Uterus (tissue), 4 donors: Measurements from ENCODE around the gene CIDEB. TPM values are rescaled to one million over a fixed set of nuclear protein-coding genes. Genes with fewer than 3 reads are reported as not detected.

ENCODE experiments used
- DNase-seq, 2 donors: peaks; one replicate each; pipeline ENCODE4 v3.0.0-alpha.2; 2019 to 2020
- H3K27ac ChIP-seq, 2 donors: fragments of 200-600 bp; sonication (generic); 1 replicate in 1 of 2; 2 replicates in 1 of 2; pipeline ENCODE4 v1.5.1; 2016 to 2018
- H3K27me3 ChIP-seq, 2 donors: fragments of 200-600 bp; sonication (generic); one replicate each; pipeline ENCODE4 v1.5.1; 2018 to 2019; ENCODE audit warnings: control low read depth in 1 of 2
- H3K36me3 ChIP-seq, 2 donors: fragments of 200-600 bp; sonication (generic); one replicate each; pipeline ENCODE4 v1.5.1; 2019; ENCODE audit warnings: control low read depth in 1 of 2
- H3K4me1 ChIP-seq, 2 donors: fragments of 200-600 bp; sonication (generic); one replicate each; pipeline ENCODE4 v1.5.1; 2018 to 2019; ENCODE audit warnings: control low read depth in 1 of 2
- H3K4me3 ChIP-seq, 2 donors: fragments of 200-600 bp; sonication (generic); 1 replicate in 1 of 2; 2 replicates in 1 of 2; pipeline ENCODE4 v1.5.1; 2018 to 2019; ENCODE audit warnings: mild to moderate bottlenecking in 1 of 2
- H3K9me3 ChIP-seq, 2 donors: fragments of 200-600 bp; sonication (generic); one replicate each; pipeline ENCODE4 v1.5.1; 2019; ENCODE audit warnings: control low read depth in 1 of 2
- CTCF ChIP-seq, 4 experiments: fragments of 200-600 bp in 2 of 4; fragments of 450-650 bp in 2 of 4; sonication (generic) in 2 of 4; IDR thresholded peaks; one replicate each; pipeline ENCODE4 v1.5.1; 2016 to 2019; ENCODE audit warnings: antibody characterized with exemption in 4 of 4, mild to moderate bottlenecking in 2 of 4, moderate library complexity in 1 of 4
- POLR2A ChIP-seq, 2 donors: fragments of 450-650 bp; IDR thresholded peaks; one replicate each; pipeline ENCODE4 v1.6.1; 2016; ENCODE audit warnings: antibody characterized with exemption in 2 of 2, mild to moderate bottlenecking in 1 of 2, moderate library complexity in 1 of 2
- intact Hi-C: fragments of 100-400 bp; cut with DNase I; formaldehyde crosslinking; loops from one replicate; pipeline ENCODE4 v1.15.1; 2023; ENCODE audit warnings: low total_unique reads
- total RNA-seq, 4 donors: library from RNA; depleted of rRNA in 3 of 4; stranded (reverse); fragments of >200 nt in 3 of 4; gene quantifications; one replicate each; pipeline versions ENCODE4 v1.1.0 to v1.2.4, GENCODE V29; 2014 to 2023
- donor health status: DM: yes; HTN: yes; CAD: no.

Gene CIDEB
- total RNA-seq, 4 donors from 2014 or later = 1.3 to 25.5 (median 14.1) TPM

- TF ChIP-seq CTCF (IDR thresholded peaks at IDR 0.05) (no peak), POLR2A (IDR thresholded peaks at IDR 0.05) (no peak)
- no peaks in the 10 kb centered on the region for H3K36me3 ChIP-seq
- H3K4me3 ChIP-seq = no peak overlapping the region
- peak overlapping the region; percentile 6 to 48 for H3K27ac ChIP-seq
- H3K27me3 ChIP-seq = no peaks in the 10 kb centered on the region
- no peaks in the 10 kb centered on the region for H3K9me3 ChIP-seq
- H3K4me1 ChIP-seq = peaks cover 0 to 15% of the 10 kb centered on the region in 2 donors
- intact Hi-C loops = no loop called here
- DNase-seq = no peak
Observed at GRCh38 chr14:24315243-24315806, 7.5 kb upstream of the CIDEB start.

DNA sequence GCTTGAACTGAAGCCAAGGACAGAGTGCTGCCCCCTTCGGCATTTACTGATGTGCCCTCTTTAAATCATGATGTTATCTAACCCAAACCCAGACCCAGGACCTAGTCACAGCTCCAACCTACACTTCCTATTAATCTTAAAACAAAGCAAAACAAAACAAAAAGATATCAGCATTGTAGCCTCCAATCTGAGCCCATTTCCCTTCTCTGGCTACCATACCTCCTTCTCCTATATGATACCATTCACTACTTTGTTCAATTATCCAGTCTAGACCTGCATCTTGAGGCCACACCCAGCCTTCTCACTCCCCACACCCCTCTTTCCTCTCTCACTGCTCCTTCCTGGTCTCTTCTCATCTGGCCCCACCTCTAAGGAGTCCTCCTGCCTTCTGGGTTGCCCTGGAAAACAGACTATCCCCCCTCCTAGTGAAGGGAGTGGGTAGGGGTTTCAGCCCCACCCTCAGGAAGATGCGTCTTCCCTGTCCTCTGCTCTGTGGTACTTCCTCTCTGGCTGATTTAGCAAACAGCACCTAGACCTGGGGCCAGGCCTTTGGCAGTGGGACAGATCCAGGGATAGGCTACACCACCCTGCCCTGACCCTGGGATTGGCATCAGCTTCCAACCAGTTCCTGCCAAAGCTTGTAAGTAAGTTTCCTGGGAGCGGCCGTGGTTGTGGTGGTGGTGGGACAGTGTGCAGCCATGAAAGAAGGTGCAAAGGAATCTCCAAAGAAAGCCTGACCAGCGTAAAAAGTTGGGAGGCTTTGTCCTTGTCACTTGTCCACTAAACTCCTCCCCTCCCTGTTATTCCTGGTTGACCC lies 6.8 kb upstream of the CIDEB start:
- Histone ChIP-seq H3K4me1 (peaks cover 5 to 20% of the 10 kb centered on the region in 2 donors), H3K9me3 (no peaks in the 10 kb centered on the region), H3K4me3 (no peak overlapping the region), H3K27ac (no peak overlapping the region), H3K36me3 (no peaks in the 10 kb centered on the region), H3K27me3 (no peaks in the 10 kb centered on the region)
- TF ChIP-seq POLR2A (IDR thresholded peaks at IDR 0.05) (no peak), CTCF (IDR thresholded peaks at IDR 0.05) (no peak)
- intact Hi-C loops = no loop called here
- DNase-seq = no peak

- peaks cover 5 to 20% of the 10 kb centered on the region in 2 donors for H3K4me1 ChIP-seq
Observed at GRCh38 chr14:24313913-24314312, 6.1 kb upstream of the CIDEB start.

GRCh38 chr14:24312736-24313507 lies 5.1 kb upstream of the CIDEB start:
- H3K27me3 ChIP-seq = no peaks in the 10 kb centered on the region
- H3K4me3 ChIP-seq = no peak overlapping the region
- no peak for DNase-seq
- TF ChIP-seq POLR2A (IDR thresholded peaks at IDR 0.05) = no peak
- no peak for TF ChIP-seq CTCF (IDR thresholded peaks at IDR 0.05)
- H3K9me3 ChIP-seq = no peaks in the 10 kb centered on the region
- peaks cover 5 to 20% of the 10 kb centered on the region in 2 donors for H3K4me1 ChIP-seq
- peak overlapping the region; percentile 78 to 80 for H3K27ac ChIP-seq
- no peaks in the 10 kb centered on the region for H3K36me3 ChIP-seq
- intact Hi-C loops = no loop called here

More at GRCh38 chr14:24313913-24314312, 6.1 kb upstream of the CIDEB start:
- H3K27ac ChIP-seq = no peak overlapping the region
- no peaks in the 10 kb centered on the region for H3K27me3 ChIP-seq
- no peak for TF ChIP-seq CTCF (IDR thresholded peaks at IDR 0.05)
- no peak for TF ChIP-seq POLR2A (IDR thresholded peaks at IDR 0.05)
- no peak for DNase-seq
- H3K9me3 ChIP-seq = no peaks in the 10 kb centered on the region
- H3K4me3 ChIP-seq = no peak overlapping the region
- intact Hi-C loops = no loop called here
- H3K36me3 ChIP-seq = no peaks in the 10 kb centered on the region
